HFFc6 (cell line): ENCODE measurements around the gene SP140L. TPM values are rescaled to one million over a fixed set of nuclear protein-coding genes. Genes with fewer than 3 reads are reported as not detected.

ENCODE experiments used
- DNase-seq: peaks from one replicate; pipeline ENCODE4 v3.0.0-alpha.2; 2018
- H3K27ac Mint-ChIP-seq: 2 replicates; pipeline ENCODE4 v1.8.0; 2020; ENCODE audit warnings: mild to moderate bottlenecking, mixed read lengths
- H3K27me3 Mint-ChIP-seq: 2 replicates; pipeline ENCODE4 v1.8.0; 2021; ENCODE audit warnings: mild to moderate bottlenecking, moderate library complexity, mixed read lengths; ENCODE audit not compliant: insufficient read depth
- H3K36me3 Mint-ChIP-seq: 2 replicates; pipeline ENCODE4 v1.8.0; 2021; ENCODE audit warnings: low read depth, mixed read lengths
- H3K4me1 Mint-ChIP-seq: 2 replicates; pipeline ENCODE4 v1.8.0; 2020; ENCODE audit warnings: low read depth, mixed read lengths
- H3K4me3 Mint-ChIP-seq: 2 replicates; pipeline ENCODE4 v1.8.0; 2020; ENCODE audit warnings: mild to moderate bottlenecking, moderate library complexity, mixed read lengths
- H3K9me3 Mint-ChIP-seq: 2 replicates; pipeline ENCODE4 v1.8.0; 2020; ENCODE audit warnings: mild to moderate bottlenecking, mixed read lengths
- total RNA-seq, 6 experiments: library from RNA; stranded (reverse); fragmentation: NEBNext Ultra II Directional; extraction: Animal tissue kit (Norgen Biotek cat#: 25700); gene quantifications; 2 replicates in 1 of 6; 3 replicates in 5 of 6; pipeline ENCODE4 v1.2.3, GENCODE V29; 2021
- TF ChIP-seq, protein P1 (sequence below): fragments of 200-600 bp; sonication (generic); IDR thresholded peaks from 2 replicates; pipeline ENCODE4 v1.5.0; 2021; ENCODE audit warnings: antibody characterized with exemption, mild to moderate bottlenecking

The SP140L gene
- total RNA-seq, 6 experiments from 2014 or later = 18.4 to 23.9 (median 19.6) TPM

DNA sequence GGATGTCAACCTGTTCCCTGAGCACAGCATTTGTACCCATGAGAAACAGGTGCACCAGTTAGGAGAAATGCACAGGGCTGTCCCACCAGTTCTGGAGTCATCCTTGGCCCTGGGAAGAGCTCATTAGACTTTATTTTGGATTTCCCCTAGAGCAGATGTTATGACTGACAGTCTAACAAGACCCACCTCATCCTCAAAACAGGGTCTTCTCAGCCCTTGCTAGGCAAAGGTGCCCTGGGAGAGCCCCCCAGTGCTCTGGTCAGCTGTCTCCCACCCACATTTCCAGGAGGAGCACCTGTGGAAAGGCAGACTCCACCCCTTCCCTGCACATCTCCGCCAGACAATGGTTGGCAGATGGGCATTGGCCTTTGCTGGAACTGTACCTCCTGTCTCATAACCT is 83.3 kb downstream of the SP140L start:
- peaks cover 3% of the 10 kb centered on the region for H3K27me3 Mint-ChIP-seq
- TF ChIP-seq, protein P1, sequence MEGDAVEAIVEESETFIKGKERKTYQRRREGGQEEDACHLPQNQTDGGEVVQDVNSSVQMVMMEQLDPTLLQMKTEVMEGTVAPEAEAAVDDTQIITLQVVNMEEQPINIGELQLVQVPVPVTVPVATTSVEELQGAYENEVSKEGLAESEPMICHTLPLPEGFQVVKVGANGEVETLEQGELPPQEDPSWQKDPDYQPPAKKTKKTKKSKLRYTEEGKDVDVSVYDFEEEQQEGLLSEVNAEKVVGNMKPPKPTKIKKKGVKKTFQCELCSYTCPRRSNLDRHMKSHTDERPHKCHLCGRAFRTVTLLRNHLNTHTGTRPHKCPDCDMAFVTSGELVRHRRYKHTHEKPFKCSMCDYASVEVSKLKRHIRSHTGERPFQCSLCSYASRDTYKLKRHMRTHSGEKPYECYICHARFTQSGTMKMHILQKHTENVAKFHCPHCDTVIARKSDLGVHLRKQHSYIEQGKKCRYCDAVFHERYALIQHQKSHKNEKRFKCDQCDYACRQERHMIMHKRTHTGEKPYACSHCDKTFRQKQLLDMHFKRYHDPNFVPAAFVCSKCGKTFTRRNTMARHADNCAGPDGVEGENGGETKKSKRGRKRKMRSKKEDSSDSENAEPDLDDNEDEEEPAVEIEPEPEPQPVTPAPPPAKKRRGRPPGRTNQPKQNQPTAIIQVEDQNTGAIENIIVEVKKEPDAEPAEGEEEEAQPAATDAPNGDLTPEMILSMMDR = no peak
- H3K36me3 Mint-ChIP-seq = peaks cover 17% of the 10 kb centered on the region; the same call in 1 of the 2 replicates

GRCh38 chr2:230410861-230411569 is 84.0 kb downstream of the SP140L start:
- H3K4me1 Mint-ChIP-seq = peaks cover 62% of the 10 kb centered on the region
- H3K27ac Mint-ChIP-seq = peak overlapping the region; percentile 97
- TF ChIP-seq, protein P1 = no peak
- H3K9me3 Mint-ChIP-seq = no peaks in the 10 kb centered on the region
- peaks cover 3% of the 10 kb centered on the region for H3K27me3 Mint-ChIP-seq
- DNase-seq = no peak
- H3K4me3 Mint-ChIP-seq = peak overlapping the region; percentile 95
- H3K36me3 Mint-ChIP-seq = peaks cover 13% of the 10 kb centered on the region

More for the DNA sequence above, 83.3 kb downstream of the SP140L start:
- DNase-seq = no peak
- Mint-ChIP-seq H3K4me1 (peaks cover 55% of the 10 kb centered on the region), H3K9me3 (no peaks in the 10 kb centered on the region), H3K4me3 (no peak overlapping the region), H3K27ac (no peak overlapping the region)

DNA sequence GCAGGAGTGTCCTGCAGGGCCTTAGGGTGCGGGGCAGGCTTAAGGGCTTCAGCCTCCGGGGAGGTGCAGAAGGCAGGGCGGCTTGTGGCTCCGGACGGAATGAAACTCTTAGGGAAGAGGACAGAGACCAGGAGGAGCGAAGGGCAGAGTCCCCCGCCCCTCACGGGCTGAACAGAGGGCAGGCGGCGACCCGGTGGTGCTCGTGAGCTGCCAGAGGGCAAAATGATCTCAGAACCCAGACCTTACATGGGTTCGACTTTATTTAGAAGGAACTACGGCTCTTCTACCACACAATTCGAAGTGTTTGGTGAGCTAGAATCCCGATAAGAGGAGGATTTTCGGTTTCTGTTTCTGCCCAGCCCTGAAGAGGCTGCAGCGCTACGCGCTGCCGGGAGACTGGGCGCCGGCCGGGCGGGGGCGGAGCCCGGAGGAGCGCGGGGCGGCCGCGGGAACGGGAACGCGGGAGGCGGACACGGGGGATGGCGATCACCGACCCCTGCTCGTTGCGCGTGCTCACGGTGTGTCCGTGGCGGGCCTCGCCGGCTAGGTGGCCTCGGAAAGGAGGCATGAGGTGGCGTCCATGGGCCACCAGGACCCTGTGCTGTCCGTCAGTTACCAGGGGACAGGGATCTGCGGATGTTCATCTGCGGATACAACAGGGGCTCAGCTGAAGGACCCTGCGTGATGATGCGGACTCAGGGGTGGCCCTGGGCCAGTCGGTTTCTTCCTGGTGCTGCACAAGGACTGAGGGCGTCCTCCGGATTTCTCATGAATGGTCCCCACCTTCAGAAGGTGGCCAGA is 84.8 kb downstream of the SP140L start:
- peak overlapping the region; percentile 95 for H3K4me3 Mint-ChIP-seq
- peaks cover 6% of the 10 kb centered on the region for H3K36me3 Mint-ChIP-seq
- H3K27me3 Mint-ChIP-seq = peaks cover 3% of the 10 kb centered on the region
- DNase-seq = peak; percentile 47
- no peaks in the 10 kb centered on the region for H3K9me3 Mint-ChIP-seq
- H3K4me1 Mint-ChIP-seq = peaks cover 67% of the 10 kb centered on the region
- peak overlapping the region; percentile 97 for H3K27ac Mint-ChIP-seq
- TF ChIP-seq, protein P1 = no peak

GRCh38 chr2:230412371-230412711 is 85.3 kb downstream of the SP140L start:
- no peak for DNase-seq
- Mint-ChIP-seq H3K36me3 (peaks cover under 1% of the 10 kb centered on the region), H3K4me3 (peak overlapping the region; percentile 95), H3K9me3 (no peaks in the 10 kb centered on the region), H3K4me1 (peaks cover 67% of the 10 kb centered on the region), H3K27me3 (peaks cover 3% of the 10 kb centered on the region), H3K27ac (peak overlapping the region; percentile 97)
- TF ChIP-seq, protein P1 = no peak

DNA sequence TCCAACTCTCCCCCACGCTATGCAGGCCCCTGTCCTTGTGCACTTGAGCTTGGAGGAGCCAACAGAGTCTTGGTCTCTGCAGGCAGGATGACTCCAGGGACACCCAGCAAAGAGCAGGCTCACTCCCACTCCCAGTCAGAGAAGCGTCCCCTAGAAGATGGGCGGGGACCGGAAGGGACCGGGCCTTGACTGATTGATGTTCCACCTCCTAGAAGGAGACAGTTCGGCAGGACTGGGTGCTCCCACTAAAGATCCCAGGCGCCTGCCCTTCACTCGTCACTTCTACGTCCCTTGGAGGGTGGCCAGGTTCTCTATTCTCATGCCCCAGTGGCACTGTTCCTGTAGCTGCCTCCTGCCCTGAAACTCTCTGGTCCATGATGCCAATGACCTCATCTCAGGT is 85.9 kb downstream of the SP140L start:
- Mint-ChIP-seq H3K9me3 (no peaks in the 10 kb centered on the region), H3K36me3 (no peaks in the 10 kb centered on the region; the same call in none of the 2 replicates), H3K27ac (peak overlapping the region; percentile 97; the same call in 1 of the 2 replicates), H3K4me1 (peaks cover 67% of the 10 kb centered on the region), H3K27me3 (peaks cover 3% of the 10 kb centered on the region), H3K4me3 (no peak overlapping the region; the same call in 1 of the 2 replicates)
- TF ChIP-seq, protein P1 = no peak
- no peak for DNase-seq
